GM23248 (cell line): ENCODE data around the gene ZNF543.

Experiments
- EZH2 ChIP-seq: fragments of 200-600 bp; sonication (generic); IDR thresholded peaks from 2 replicates; pipeline ENCODE4 v1.6.1; 2018; ENCODE audit warnings: antibody characterized with exemption, mild to moderate bottlenecking; ENCODE audit not compliant: insufficient read depth, poor library complexity, severe bottlenecking
- EZH2phosphoT487 ChIP-seq: fragments of 200-600 bp; sonication (generic); IDR thresholded peaks from 2 replicates; pipeline ENCODE4 v1.6.1; 2018; ENCODE audit warnings: antibody characterized with exemption, moderate library complexity, mild to moderate bottlenecking, low read depth; ENCODE audit not compliant: insufficient read depth

DNA sequence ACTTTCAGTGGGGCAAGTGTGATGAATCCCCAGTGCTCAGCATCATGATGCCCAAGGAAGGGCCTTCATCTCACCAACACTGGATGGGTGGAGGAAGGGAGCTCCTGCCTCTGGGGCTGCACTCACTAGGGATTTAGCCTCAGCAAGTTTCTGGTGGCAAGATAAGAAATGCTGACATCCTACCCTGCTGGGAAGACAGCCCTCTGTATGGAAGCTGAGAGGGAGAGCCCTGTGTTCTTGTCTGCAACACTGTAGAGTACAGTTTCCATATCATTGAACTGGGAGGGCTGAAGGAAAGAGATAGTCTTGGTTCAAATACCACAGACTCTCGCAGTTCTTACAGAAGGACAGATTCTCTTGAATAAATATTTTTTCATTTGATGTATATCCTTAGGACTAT, 47.3 kb upstream of the ZNF543 start:
- TF ChIP-seq EZH2 (no peak), EZH2phosphoT487 (no peak)
